ENCODE results near the gene CAV3. TPM values are rescaled to one million over a fixed set of nuclear protein-coding genes. Genes with fewer than 3 reads are reported as not detected.

CAV3 gene
- total RNA-seq, 2 experiments from 2014 or later = not detected

- Mint-ChIP-seq H3K4me3 (no peak within 1 kb of the TSS), H3K36me3 (ENCODE audit: low read depth) (no peaks in the 10 kb centered on the region), H3K9me3 (no peaks in the 10 kb centered on the region), H3K27me3 (peaks cover 54% of the 10 kb centered on the region), H3K27ac (no peak within 1 kb of the TSS), H3K4me1 (ENCODE audit: low read depth) (peaks cover 5% of the 10 kb centered on the region)
- CTCF ChIA-PET = interaction anchor here (0.8 to 1.5 kb wide), 4 partner anchors 9 to 534 kb away, joined by 3 read pairs; no protein-coding TSS in a partner anchor
- Histone ChIP-seq H3K4me1 (ENCODE audit: insufficient read depth, low read length) (peaks cover 16% of the 10 kb centered on the region), H3K27ac (ENCODE audit: low read depth in 1 of 2, low read length in 2 of 2) (no peak within 1 kb of the TSS), H3K36me3 (ENCODE audit: insufficient read depth, low read length) (no peaks in the 10 kb centered on the region), H3K9me3 (ENCODE audit: control insufficient read depth in 1 of 2, insufficient read depth in 1 of 2, low read length in 2 of 2) (peaks cover 0 to 10% of the 10 kb centered on the region in 2 experiments), H3K4me3 (ENCODE audit: low read length) (peak within 1 kb of the TSS; percentile 12), H3K27me3 (ENCODE audit: control insufficient read depth in 1 of 2, insufficient read depth in 2 of 2, low read length in 2 of 2) (peaks cover 25 to 35% of the 10 kb centered on the region in 2 experiments)
- DNase-seq (peak in 13 of 14 experiments; percentile 11 to 60 (median 26)), ATAC-seq (ENCODE audit: poor library complexity) (peak; percentile 60)
- TF ChIP-seq CTCF (IDR thresholded peaks at IDR 0.05) = peak; percentile 96
- intact Hi-C loops (cut with DNase I, micrococcal nuclease) = no loop called here
- POLR2A ChIA-PET = no interaction called here
Observed at GRCh38 chr3:8769088-8769822, 35.7 kb downstream of the CAV3 start, which contains the start of gene OXTR. Gene OXTR (minus strand): TSS chr3:8769613. CDS start chr3:8768187, 1,426 bp downstream.

GRCh38 chr3:8773941-8774542 is 40.4 kb downstream of the CAV3 start:
- Histone ChIP-seq H3K27ac (ENCODE audit: low read depth in 1 of 2, low read length in 2 of 2) (no peak overlapping the region), H3K36me3 (ENCODE audit: insufficient read depth, low read length) (no peaks in the 10 kb centered on the region), H3K9me3 (ENCODE audit: control insufficient read depth in 1 of 2, insufficient read depth in 1 of 2, low read length in 2 of 2) (peaks cover 0 to 2% of the 10 kb centered on the region in 2 experiments), H3K4me3 (ENCODE audit: low read length) (no peak overlapping the region), H3K4me1 (ENCODE audit: insufficient read depth, low read length) (peaks cover 8% of the 10 kb centered on the region), H3K27me3 (ENCODE audit: control insufficient read depth in 1 of 2, insufficient read depth in 2 of 2, low read length in 2 of 2) (peaks cover 19% of the 10 kb centered on the region in 2 experiments)
- Mint-ChIP-seq H3K27me3 (peaks cover 53% of the 10 kb centered on the region), H3K4me3 (no peak overlapping the region), H3K36me3 (ENCODE audit: low read depth) (no peaks in the 10 kb centered on the region), H3K9me3 (no peaks in the 10 kb centered on the region), H3K4me1 (ENCODE audit: low read depth) (peaks cover 5% of the 10 kb centered on the region), H3K27ac (no peak overlapping the region)
- intact Hi-C loops (cut with DNase I, micrococcal nuclease) = no loop called here
- DNase-seq (no peak), ATAC-seq (ENCODE audit: poor library complexity) (no peak)
- TF ChIP-seq CTCF (IDR thresholded peaks at IDR 0.05) = no peak
- ChIA-PET CTCF (no interaction called here), POLR2A (no interaction called here)

- Mint-ChIP-seq H3K27me3 (peaks cover 42% of the 10 kb centered on the region), H3K27ac (no peak overlapping the region), H3K9me3 (no peaks in the 10 kb centered on the region), H3K4me3 (no peak overlapping the region), H3K36me3 (ENCODE audit: low read depth) (no peaks in the 10 kb centered on the region), H3K4me1 (ENCODE audit: low read depth) (no peaks in the 10 kb centered on the region)
- POLR2A ChIA-PET = no interaction called here
- Histone ChIP-seq H3K9me3 (ENCODE audit: control insufficient read depth in 1 of 2, insufficient read depth in 1 of 2, low read length in 2 of 2) (no peaks in the 10 kb centered on the region), H3K4me3 (ENCODE audit: low read length) (no peak overlapping the region), H3K4me1 (ENCODE audit: insufficient read depth, low read length) (no peaks in the 10 kb centered on the region), H3K36me3 (ENCODE audit: insufficient read depth, low read length) (no peaks in the 10 kb centered on the region), H3K27me3 (ENCODE audit: control insufficient read depth in 1 of 2, insufficient read depth in 2 of 2, low read length in 2 of 2) (peaks cover 10% of the 10 kb centered on the region in 2 experiments), H3K27ac (ENCODE audit: low read depth in 1 of 2, low read length in 2 of 2) (no peak overlapping the region)
- intact Hi-C loops (cut with DNase I, micrococcal nuclease) = no loop called here
- no peak for DNase-seq
- CTCF ChIA-PET = no interaction called here
- ATAC-seq (ENCODE audit: poor library complexity) = no peak
- no peak for TF ChIP-seq CTCF (IDR thresholded peaks at IDR 0.05)
Observed at GRCh38 chr3:8775181-8775580, 41.6 kb downstream of the CAV3 start.

Data from CD4-positive, alpha-beta T cell (primary cell).